ENCODE data around the gene PLA2G2F.

DNA sequence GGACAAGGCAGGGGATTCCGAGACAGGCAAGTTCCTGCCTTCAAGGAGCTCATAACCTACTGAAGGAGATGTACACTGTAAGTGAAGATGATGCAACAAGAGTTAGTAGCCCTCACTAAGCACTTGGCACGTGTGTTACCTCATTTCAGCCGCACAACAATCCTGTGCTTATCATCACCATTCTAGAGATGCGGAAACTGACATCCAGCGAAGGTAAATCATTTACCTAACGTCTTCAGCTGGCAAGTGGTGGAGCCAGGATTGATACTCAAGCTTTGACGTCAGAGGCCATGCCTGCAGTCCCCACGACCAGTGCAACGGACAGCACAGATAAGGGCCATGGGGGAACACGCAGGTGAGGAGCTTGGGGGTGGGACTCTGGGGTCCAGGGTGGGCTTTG, 43.9 kb downstream of the PLA2G2F start:
- TF ChIP-seq SP1 (IDR thresholded peaks at IDR 0.05; ENCODE audit: low read depth, low read length) (no peak), KDM1A (IDR thresholded peaks at IDR 0.05; ENCODE audit: borderline replicate concordance, low read length) (no peak), GABPA (IDR thresholded peaks at IDR 0.05; ENCODE audit: borderline replicate concordance, insufficient read depth, low read length) (no peak)
